ENCODE results near the gene AP5S1.

GRCh38 chr20:3820048-3820900, at the start of gene AP5S1:
- TF ChIP-seq POLR2A (IDR thresholded peaks at IDR 0.05; ENCODE audit: low read depth, low read length): peak; percentile 90
- no peak for TF ChIP-seq CHD1 (IDR thresholded peaks at IDR 0.05; ENCODE audit: low read depth, low read length)
- TF ChIP-seq CTCF (conservative IDR thresholded peaks at IDR 0.05; ENCODE audit: low read depth, low read length): peak; percentile 95
- no peak for TF ChIP-seq ELK1 (IDR thresholded peaks at IDR 0.05; ENCODE audit: borderline replicate concordance, low read depth, low read length)
- TF ChIP-seq, protein P1, sequence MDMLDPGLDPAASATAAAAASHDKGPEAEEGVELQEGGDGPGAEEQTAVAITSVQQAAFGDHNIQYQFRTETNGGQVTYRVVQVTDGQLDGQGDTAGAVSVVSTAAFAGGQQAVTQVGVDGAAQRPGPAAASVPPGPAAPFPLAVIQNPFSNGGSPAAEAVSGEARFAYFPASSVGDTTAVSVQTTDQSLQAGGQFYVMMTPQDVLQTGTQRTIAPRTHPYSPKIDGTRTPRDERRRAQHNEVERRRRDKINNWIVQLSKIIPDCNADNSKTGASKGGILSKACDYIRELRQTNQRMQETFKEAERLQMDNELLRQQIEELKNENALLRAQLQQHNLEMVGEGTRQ (IDR thresholded peaks at IDR 0.05; ENCODE audit: low read depth, low read length): no peak; the same call in 1 of the 2 replicates
- peak; percentile 62; the same call in 1 of the 2 replicates for TF ChIP-seq MAFK (IDR thresholded peaks at IDR 0.05; ENCODE audit: low read depth, low read length)
- peak; percentile 73 for TF ChIP-seq RAD21 (IDR thresholded peaks at IDR 0.05; ENCODE audit: low read length)
- no peak for TF ChIP-seq FOS (IDR thresholded peaks at IDR 0.05; ENCODE audit: low read depth, low read length)

Data from IMR-90 (cell line).